ENCODE results near the gene GMPR2.

GMPR2 gene

DNA sequence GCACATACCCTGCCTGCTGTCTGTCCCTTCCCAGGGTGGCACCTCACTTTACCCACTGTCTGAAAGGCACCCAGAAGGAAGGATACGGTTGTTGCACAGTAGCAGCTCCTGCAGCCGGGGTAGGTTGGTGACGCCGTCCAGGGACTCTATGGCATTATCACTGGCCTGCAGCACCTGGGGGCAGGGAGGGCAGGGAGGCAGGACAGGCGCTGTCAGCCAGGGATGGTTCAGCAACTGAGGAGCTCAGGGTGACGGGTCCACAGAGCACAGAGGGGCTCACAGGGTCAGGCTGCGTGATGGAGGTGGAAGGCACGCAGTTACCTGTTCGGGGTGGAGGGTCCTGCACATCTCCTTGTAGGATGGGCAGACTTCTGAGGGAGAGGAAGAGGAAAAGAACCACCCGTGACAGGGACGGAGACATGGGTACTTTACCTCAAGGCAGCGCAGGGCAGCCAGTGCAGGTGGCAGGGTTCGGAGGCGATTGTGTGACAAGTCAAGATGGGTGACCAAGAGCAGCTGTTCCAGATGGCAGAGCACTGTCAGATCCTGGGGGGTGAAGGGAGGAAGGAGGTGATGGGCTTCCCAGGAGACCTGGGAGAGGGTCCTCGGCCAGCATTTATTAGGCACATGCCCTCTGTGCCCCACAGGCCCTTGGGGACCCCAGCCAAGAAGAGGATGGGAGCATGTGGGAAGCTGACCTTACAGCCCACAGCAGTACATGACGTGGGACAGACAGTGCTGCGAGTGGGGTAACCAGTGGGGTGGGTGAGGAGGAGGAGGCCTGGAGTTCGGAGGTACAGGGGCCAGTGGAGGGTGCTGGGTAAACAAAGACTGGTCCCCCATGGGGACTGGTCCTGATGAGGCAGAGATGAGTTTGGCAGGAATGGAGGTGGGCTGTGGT, 33.9 kb downstream of the GMPR2 start:
- no peak for DNase-seq

DNA sequence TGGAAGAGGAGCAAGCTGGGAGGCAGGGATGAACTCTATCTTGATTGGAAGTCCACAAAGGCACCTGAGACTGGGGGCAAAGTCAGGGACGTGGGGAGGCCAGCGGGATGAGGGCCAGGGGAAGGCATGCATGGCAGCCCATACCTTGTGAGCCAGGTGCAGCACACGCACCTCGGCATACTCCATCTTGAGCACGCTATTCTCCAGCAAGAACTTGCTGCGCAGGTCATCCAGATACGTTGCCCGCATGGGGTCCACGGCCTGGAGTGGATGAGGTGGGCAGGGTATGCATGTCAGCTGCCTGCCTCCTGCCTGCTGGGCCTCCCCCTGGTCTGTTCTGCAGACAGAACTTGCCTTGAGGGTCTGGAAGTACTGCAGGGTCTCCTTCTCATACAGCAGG, 34.8 kb downstream of the GMPR2 start:
- no peak for DNase-seq

DNA sequence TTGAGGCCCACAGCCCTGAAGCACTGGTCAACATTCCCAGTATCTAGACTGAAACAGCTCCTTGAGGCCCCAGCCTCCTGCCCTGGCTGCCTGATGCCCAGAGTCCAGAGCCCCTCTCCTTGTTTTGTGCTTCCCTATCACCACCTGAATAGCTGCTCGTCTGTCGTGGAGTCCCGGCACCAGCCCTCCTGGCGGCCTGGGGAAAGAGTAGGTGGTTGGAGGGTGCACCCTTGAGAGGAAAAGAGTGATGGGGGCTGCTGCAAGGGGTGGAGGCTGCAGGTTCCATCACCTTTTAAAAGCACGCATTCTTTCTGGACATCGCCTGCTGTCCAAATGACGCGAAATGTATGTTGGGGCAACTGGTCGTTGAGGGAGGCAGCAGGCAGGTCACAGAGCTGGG, 35.5 kb downstream of the GMPR2 start:
- no peak for DNase-seq

DNA sequence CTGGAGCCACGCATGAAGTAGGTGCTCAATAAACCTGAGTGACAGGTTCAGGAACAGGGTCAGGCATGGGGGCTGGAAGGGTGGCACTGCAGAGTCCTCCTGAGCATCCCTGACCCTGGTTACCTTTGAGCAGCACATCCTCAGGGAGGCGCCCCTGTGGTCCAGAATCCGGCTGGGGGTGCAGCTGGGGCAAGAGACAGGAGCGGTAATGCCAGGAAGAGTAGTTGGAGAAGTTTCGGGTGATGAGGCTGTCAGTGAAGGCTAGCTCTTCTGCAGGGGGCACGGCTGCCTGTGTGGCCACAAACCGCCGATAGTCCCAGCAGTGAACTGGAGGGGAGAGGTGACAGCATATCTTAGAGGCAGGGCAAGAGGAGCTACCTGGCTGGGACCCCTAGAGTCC, 36.6 kb downstream of the GMPR2 start:
- no peak for DNase-seq

DNA sequence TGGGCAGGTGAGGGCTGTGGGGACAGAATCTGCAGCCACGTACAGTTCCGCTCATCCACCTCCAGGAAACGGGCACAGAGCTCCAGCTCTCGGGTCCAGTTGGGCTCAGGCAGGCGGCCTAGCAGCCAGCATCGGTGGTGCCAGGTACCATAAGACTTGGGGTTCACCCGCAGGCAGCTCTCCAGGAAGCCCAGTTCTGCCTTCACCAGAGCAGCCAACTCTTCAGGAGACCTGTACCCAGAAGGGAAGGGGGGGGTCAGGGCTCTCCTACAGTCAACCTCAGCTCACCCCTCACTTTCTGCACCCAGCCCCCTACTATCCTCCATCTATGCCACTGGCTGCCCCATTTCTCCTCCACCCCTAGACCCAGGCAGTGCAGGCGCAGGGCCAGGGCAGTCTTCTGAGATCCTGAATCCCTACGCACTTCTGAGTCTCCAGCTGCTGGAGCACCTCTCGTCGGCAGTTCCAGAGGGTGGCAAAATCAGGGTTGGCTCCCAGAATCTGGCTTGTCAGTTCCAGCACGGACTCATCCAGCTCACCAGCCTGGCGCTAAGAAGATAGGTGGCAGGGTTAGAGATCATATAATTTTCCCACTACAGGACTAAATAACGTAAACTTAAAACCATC, 37.3 kb downstream of the GMPR2 start:
- no peak for DNase-seq

DNA sequence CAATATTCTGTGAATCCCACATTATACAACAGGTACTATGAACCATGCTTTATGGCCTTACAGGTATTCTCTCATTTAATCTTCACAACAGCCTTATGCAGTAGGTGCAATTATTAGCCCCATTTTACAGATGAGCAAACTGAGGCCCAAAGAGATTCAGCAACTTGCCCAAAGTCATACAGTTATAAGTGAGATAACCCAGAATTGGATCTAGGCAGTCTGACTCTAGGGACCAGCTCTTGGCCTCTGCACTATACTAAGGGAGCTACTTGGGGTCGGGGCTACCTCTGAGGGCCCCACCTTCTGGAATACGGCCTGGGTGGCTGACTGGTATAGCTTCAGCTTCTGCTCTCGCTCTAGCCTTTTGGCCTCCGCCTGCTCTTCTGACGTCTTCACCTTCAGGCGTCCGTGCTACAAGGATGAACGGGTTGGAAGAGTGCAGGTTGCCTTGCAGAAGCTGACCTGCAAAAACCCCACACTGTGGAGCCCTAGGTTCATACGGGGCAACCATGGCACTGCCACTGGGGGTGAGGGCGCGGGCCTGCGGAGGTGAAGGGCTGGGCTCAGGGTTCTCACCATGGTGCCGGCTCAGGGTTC, 37.9 kb downstream of the GMPR2 start:
- DNase-seq, result peak in 1 of 58 donors; percentile 30

DNA sequence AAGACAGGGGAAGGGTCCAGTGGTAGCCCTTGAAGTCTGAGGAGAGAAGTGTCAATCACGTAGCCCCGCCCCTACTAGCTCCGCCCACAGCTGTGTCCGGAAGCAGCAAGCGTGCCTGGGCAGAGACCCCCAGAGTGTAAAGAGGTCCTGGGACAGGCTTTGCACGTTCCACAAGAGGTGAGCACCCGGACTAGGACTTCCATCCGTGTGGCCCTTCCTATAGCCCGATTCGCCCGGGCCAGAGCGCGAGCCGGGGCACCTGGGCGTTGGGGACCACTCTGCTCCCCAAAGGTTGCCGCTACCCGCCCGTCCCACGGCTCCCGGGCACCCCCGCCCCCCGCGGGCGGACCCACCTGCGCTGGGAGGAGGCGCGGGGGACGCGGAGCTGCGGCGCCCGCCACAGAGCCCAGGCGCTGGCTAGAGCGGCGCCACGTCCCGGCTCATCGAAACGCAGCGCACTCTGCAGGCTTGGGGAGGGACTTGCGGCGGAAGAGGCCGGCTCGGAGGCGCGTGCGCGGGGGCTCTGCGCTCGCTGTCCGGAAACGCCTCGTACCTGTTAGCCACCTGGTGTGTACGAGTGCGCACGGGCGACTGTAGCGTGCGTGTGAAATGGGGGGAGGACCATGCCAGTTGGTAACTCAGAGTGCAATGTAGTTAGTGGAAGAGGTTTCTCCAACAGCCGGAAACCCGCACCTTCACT, 38.6 kb downstream of the GMPR2 start, which contains the start of gene RABGGTA:
TSS of gene RABGGTA (minus strand) at position 464 of the 700 bp plus-strand sequence. CDS start 482 bp downstream, outside the sequence.
- DNase-seq, result peak; percentile 9 to 89 (median 70)

DNA sequence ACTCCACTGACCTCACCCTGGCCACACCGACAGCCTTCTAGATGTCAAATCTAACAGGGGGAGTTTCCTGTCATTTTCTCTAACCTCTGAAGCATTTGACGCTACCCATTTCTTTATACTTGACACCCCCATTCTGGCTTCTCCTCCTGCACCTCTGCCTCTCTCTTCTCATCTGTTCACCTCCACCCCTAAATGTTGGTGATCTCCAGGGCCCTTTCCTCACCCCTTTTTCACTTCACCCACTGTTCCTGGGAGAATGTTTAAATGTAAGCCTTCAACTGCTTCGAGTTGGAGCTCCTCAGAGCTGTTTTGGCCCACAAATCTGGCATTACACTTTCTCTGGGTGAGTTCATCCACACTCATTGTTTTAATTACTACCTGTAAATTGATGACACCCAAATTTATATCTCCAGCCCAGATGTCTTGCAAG, 39.1 kb downstream of the GMPR2 start:
- no peak for DNase-seq

DNA sequence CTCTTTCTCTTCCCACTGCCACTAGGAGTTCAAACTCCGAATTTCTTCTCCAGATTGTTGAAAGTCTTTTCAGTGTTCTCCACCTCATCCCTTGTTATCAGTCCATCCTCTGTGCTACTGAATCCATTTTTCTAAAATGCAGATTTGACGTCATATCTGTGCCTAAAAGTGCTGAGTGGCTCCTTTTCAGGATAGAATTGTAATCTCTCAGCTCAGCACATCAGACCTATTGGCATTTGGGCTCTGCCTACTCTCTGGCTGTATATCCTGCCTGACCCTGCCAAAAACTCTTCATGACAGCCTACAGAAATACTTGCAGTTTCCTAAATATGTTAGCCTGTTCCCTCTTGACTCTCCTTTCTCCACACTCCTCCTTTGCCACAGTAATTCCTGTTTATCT, 39.7 kb downstream of the GMPR2 start:
- no peak for DNase-seq

DNA sequence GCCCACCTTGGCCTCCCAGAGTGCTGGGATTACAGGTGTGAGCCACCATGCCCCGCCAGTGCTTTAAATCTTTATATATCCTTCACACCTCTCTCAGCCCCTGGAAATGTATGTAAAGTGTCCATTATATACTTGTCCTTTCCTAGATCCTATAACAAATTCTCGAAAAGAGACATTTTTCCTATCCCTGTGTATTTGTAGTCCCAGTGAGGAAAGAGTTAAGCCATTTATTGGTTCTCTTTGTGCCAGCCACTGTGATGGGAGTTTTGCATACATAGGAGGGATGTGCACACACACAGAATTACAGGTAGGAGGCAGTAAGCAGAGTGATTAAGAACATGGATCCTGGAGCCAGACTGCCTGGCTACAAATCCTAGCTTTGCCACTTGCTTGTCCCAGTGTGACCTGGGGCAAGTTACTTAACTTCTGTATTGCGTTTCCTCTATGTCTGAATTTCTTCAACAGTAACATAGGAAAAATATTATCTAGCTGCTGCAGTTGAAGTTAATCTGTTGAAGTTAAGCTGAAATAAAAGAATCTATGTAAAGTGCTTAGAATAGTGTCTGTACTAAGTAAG, 40.8 kb downstream of the GMPR2 start:
- DNase-seq, result no peak

DNA sequence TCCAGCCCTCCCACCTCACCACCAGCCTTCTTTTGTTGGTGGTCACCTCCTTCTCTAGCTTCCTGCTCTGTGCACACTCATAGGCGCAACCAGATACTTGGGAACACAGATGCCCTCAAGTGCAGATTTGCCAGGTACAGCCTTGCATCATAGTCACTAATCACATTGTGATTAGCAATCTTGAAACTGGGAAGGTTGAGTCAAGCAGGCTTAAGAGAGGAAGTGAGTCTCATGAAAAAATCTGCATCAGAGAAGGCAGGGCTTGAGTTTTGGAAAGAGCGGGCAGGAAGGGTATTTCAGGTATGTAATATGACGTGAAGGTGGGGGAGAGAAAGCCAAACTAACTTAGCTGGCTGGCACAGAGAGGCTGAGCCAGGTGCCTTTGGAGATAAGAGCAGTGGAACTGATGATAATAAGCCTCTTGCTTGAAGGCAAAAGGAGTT, 41.4 kb downstream of the GMPR2 start:
- DNase-seq, result peak in 3 of 58 donors; percentile 7 to 33 (median 21)

DNA sequence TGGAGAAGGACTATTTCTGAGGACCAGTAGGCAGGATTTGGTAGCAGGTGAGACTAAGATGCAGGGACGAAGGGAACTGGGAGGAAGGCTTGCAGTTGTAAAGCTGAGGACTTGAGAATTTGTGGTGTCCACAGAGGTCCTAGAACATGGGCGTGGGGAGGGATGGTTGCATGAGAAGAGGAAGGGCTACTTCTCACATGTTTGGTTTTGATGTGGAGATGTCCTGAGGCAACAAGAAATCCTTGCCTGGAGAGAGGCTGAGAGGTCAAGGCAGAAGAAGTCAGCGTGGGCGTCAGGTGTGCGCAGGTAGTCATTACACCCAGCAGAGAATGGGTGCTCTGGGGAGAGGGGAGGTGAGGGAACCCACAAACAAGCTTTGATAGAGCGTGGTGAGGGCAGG, 44.3 kb downstream of the GMPR2 start:
- no peak for DNase-seq

DNA sequence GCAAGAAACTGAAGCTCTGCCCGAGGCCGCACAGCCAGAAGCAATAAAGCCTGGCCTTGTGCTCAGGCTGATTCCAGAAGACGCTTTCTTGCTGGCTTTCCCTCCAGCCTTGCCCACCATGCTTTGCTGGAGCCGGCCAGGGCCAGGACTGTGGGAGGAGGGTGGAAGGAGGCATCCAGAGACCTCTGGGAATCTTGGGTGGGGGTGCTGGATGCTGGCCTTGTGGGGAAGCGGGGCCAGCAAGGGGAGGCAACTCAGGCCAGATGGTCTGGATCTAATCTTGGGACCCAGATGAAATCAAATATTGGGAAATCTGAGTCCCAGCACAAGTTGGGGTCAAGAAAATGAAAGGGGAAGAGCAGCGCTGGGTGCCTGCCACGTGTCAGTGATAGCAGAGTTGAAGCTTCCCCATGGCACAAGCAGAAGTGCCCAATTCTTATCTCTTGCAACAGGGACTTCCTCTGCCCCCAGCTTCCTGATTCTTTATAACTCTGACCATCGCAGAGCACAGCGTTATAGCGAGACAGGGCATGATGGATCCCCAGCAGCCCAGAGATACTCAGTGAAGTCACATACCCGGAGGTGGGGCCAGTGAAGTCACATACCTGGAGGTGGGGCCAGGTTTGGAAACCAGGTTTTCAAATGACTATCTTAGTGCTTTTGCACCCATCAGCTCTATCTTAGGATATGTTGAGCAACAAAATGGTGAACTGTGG, 45.0 kb downstream of the GMPR2 start:
- DNase-seq, result peak in 10 of 58 donors; percentile 8 to 33 (median 16)

DNA sequence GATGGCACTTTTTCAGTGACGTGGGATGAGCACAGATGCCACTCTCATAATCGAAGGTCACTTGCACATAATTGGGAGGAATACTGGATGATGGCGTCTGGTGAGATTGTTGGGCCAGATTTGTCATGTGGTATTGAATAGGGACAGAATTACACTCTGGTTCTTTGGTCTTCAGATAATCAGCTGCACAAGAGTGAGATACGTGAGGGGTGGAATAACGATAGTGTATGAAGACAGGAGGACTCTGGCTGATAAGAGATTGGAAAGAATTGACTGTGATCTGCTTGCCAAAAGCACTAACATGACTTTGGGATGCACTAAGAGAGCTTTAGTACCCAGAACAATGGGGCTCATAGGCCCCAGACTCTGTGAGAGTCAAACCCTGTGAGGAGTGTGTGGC, 45.7 kb downstream of the GMPR2 start:
- DNase-seq, result no peak

DNA sequence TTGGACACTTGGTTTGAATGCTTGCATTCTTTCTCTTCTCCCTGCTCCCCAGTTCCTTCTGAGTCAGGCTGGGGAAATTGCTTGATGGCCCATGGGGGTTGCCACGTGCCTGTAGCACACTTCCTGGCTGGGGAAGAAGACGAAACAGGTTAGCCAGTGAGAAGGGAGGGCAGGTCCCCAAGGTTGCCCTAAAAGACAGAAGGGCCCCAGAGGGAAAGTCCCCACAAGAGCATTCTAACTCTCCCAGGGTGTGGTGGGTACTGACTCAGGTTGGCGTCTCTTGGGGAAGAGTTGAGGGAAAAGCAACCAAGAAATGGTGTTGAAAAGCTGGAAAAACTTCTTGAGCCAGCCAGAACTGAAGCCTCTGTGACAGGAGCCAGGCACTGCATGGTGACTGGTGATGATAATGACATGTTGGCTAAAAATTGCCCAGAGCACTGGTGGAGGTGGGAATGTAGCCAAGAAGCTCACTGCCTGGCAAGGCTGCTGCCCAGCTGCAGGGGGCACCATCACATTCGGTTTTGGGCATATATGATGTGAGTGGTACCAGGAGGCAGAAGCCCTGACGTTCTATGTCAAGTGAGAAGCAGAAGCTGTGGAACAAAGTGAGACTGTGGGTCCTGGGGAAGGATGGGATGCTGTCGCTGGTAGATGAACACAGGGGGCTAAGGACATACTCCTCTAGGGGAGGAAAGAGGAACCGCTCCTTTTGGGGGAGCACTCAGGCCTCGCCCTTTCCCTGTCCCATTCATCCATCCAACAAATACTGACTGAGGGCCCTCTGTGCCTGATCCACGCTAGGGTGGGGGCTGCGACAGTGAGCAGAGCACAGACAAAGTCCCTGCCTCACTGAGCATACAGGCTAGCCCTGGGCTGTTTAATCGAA, 46.8 kb downstream of the GMPR2 start:
- peak in 30 of 58 donors; percentile 6 to 59 (median 26) for DNase-seq

DNA sequence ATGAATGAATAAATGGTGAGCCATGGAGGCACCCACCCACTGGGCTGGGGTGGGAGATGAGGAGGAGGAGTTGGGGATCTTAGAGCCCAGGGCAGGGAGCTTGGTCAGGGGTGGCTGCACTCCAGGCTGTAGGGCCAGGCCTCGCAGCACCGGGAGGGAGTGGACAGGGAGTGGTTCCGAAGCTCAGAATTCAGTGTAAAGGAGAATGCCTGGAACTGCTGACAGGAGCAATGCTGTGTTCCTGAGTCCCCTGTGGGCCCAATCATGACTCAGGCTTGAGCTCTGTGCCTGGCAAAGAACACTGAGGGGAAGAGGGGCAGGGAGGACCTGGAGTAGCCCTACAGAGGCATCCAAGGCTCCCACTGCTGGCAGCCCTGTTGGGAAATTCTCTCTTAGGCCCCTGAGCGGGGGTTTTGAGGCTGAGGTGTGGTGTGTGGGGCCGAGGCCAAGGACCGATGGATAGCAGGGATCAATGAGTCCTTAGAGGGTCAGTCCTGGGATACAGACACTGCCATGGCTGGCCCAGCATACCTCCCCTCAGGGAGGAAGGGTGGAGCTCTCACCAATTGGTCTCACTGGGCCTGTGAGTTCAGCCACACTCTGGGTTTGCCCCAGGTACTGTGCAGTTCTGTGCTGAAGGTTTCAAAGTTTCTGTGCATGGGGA, 48.2 kb downstream of the GMPR2 start:
- no peak for DNase-seq

DNA sequence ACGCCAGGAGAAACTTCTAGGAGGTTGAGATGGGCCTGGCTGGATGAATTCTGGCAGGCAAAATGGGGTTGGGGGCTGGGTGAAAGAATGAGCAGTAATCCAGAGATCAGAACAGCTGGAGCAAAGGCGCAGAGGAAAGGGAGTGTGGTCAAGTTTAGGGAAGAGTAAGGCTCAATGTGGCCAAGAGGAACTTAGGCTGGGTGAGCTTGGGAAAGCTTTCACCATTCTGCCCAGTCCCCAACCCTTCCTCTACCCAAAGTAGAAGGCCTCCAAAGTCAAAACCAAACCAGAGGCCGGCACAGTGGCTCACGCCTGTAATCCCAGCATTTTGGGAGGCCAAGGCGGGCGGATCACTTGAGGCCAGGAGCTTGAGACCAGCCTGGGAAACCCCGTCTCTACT, 48.9 kb downstream of the GMPR2 start:
- DNase-seq, result no peak

DNA sequence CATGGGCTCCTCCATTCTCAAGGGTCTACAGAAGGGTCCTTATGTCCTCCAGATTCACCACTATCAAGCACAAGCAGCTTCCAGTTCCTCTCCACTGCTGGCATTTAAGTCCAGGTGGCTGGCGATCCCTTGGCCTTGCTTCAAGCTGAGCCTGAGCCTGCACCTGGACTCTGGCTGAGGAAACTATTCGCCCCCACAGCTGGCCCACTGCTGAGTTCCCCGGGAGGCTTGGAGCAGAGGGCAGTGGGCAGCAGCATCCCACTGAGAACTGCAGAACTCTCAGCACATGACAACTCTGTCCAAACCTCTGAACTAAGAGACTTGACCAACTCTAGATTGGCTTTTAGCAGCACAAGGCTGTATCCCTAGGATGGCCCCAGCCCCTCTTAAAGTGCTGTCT, 50.0 kb downstream of the GMPR2 start:
- DNase-seq, result no peak
